H1 (cell line): ENCODE measurements around the gene TIMP4. TPM values are rescaled to one million over a fixed set of nuclear protein-coding genes. Genes with fewer than 3 reads are reported as not detected.

Experiments
- CTCF ChIA-PET: fragments of 300-600 bp; sonication (Branson Sonifier 250); formaldehyde crosslinking; loops from one replicate; lab custom pipeline; 2021; ENCODE audit not compliant: partially characterized antibody; lab: Charles Lee
- POLR2A ChIA-PET: fragments of 300-600 bp; sonication (Branson Sonifier 250); formaldehyde crosslinking; loops from one replicate; lab custom pipeline; 2021; ENCODE audit warnings: inconsistent platforms; ENCODE audit not compliant: partially characterized antibody; lab: Charles Lee
- DNase-seq, 2 experiments: peaks; one replicate each; pipeline versions ENCODE4 v3.0.0 to v3.0.0-alpha.2; 2010 to 2022; ENCODE audit warnings: low spot score in 2 of 2, low read depth in 1 of 2, mixed read lengths in 1 of 2
- FAIRE-seq: peaks from 2 replicates; lab custom pipeline; 2011; peaks lifted over from hg19 to GRCh38; lab: Jason Lieb, UNC
- H2AFZ ChIP-seq: 2 replicates; pipeline ENCODE4 v1.8.1; 2012; ENCODE audit warnings: low read length, inconsistent platforms
- H2AK5ac ChIP-seq: 2 replicates; pipeline ENCODE4 v1.6.1; 2013; ENCODE audit warnings: low read depth, low read length
- H2BK120ac ChIP-seq: replicated peaks from 2 replicates; pipeline ENCODE3; 2013; ENCODE audit warnings: low read depth, low read length, inconsistent platforms
- H2BK12ac ChIP-seq: 2 replicates; pipeline ENCODE4 v1.6.1; 2013; ENCODE audit warnings: low read depth, low read length
- H2BK15ac ChIP-seq: 2 replicates; pipeline ENCODE4 v1.6.1; 2013; ENCODE audit warnings: low read length
- H2BK20ac ChIP-seq: 2 replicates; pipeline ENCODE4 v1.6.1; 2013; ENCODE audit warnings: low read length
- H2BK5ac ChIP-seq: 2 replicates; pipeline ENCODE4 v1.6.1; 2013; ENCODE audit warnings: low read depth, low read length
- H3K14ac ChIP-seq: 2 replicates; pipeline ENCODE4 v1.6.1; 2013; ENCODE audit warnings: inconsistent platforms; ENCODE audit not compliant: insufficient read length
- H3K18ac ChIP-seq: 2 replicates; pipeline ENCODE4 v1.6.1; 2013; ENCODE audit warnings: low read length; ENCODE audit errors: extremely low read depth
- H3K23ac ChIP-seq: 2 replicates; pipeline ENCODE4 v1.6.1; 2013; ENCODE audit warnings: inconsistent platforms; ENCODE audit not compliant: insufficient read length
- H3K23me2 ChIP-seq: 2 replicates; pipeline ENCODE4 v1.6.1; 2013; ENCODE audit warnings: low read depth, low read length
- H3K27ac ChIP-seq: 2 replicates; pipeline ENCODE4 v1.6.1; 2011; ENCODE audit warnings: low read depth, low read length, inconsistent platforms
- H3K27me3 ChIP-seq, 4 experiments: replicated peaks in 1 of 4; 1 replicate in 1 of 4; 2 replicates in 3 of 4; pipeline versions ENCODE4 v1.6.1 to v1.8.1; 2011 to 2013; ENCODE audit warnings: low read length in 3 of 4, mild to moderate bottlenecking in 3 of 4, inconsistent platforms in 2 of 4, mixed read lengths in 2 of 4, moderate library complexity in 1 of 4; ENCODE audit not compliant: control insufficient read depth in 3 of 4, insufficient read depth in 3 of 4; ENCODE audit errors: extremely low read depth in 1 of 4
- H3K36me3 ChIP-seq, 4 experiments: 2 replicates each; pipeline versions ENCODE4 v1.6.1 to v1.8.1; 2011 to 2013; ENCODE audit warnings: mild to moderate bottlenecking in 4 of 4, low read length in 3 of 4, moderate library complexity in 2 of 4, control low read depth in 1 of 4, inconsistent platforms in 1 of 4; ENCODE audit not compliant: insufficient read depth in 4 of 4, control insufficient read depth in 2 of 4
- H3K4ac ChIP-seq: replicated peaks from 2 replicates; pipeline ENCODE3; 2013; ENCODE audit warnings: low read length, low read depth, mixed read lengths, inconsistent platforms; ENCODE audit not compliant: insufficient read length
- H3K4me1 ChIP-seq, 4 experiments: replicated peaks in 1 of 4; 1 replicate in 1 of 4; 2 replicates in 3 of 4; pipeline versions ENCODE4 v1.6.1 to v1.8.1; 2011 to 2013; ENCODE audit warnings: low read length in 3 of 4, inconsistent platforms in 2 of 4, mixed read lengths in 1 of 4; ENCODE audit not compliant: insufficient read depth in 4 of 4, control insufficient read depth in 3 of 4
- H3K4me2 ChIP-seq, 2 experiments: 2 replicates each; pipeline versions ENCODE4 v1.6.1 to v1.8.1; 2011 to 2013; ENCODE audit warnings: low read depth in 2 of 2, low read length in 2 of 2, control low read depth in 1 of 2, inconsistent platforms in 1 of 2, mild to moderate bottlenecking in 1 of 2; ENCODE audit not compliant: insufficient read depth in 1 of 2
- H3K4me3 ChIP-seq, 4 experiments: fragments of 200-600, 300-600 bp in 1 of 4; sonication (generic), shearing (Covaris generic), sonication (Bioruptor Twin) in 1 of 4; 2 replicates each; pipeline versions ENCODE4 v1.5.1 to v1.8.1; 2011 to 2016; ENCODE audit warnings: low read length in 4 of 4, low read depth in 3 of 4, control low read depth in 2 of 4, inconsistent platforms in 2 of 4, mild to moderate bottlenecking in 2 of 4, mixed read lengths in 1 of 4, moderate library complexity in 1 of 4; ENCODE audit not compliant: insufficient read depth in 2 of 4; ENCODE audit errors: extremely low read depth in 1 of 4
- H3K56ac ChIP-seq: replicated peaks from 2 replicates; pipeline ENCODE3; 2013; ENCODE audit warnings: low read depth, mild to moderate bottlenecking, mixed read lengths, low read length, inconsistent platforms; ENCODE audit not compliant: insufficient read length
- H3K79me1 ChIP-seq: 2 replicates; pipeline ENCODE4 v1.6.1; 2013; ENCODE audit warnings: low read depth, low read length, control low read depth
- H3K79me2 ChIP-seq, 2 experiments: 2 replicates each; pipeline versions ENCODE4 v1.6.1 to v1.8.1; 2012 to 2013; ENCODE audit warnings: low read length in 2 of 2, mild to moderate bottlenecking in 2 of 2, inconsistent platforms in 1 of 2; ENCODE audit not compliant: insufficient read depth in 2 of 2, control insufficient read depth in 1 of 2
- H3K9ac ChIP-seq, 4 experiments: replicated peaks in 1 of 4; 1 replicate in 1 of 4; 2 replicates in 3 of 4; pipeline versions ENCODE4 v1.6.1 to v1.8.1; 2011 to 2013; ENCODE audit warnings: low read depth in 3 of 4, low read length in 3 of 4, control low read depth in 2 of 4, mild to moderate bottlenecking in 2 of 4, moderate library complexity in 2 of 4, inconsistent platforms in 1 of 4; ENCODE audit errors: extremely low read depth in 1 of 4
- H3K9me3 ChIP-seq, 2 experiments: 2 replicates each; pipeline versions ENCODE4 v1.6.1 to v1.8.1; 2012 to 2013; ENCODE audit warnings: mild to moderate bottlenecking in 2 of 2, moderate library complexity in 2 of 2, control low read depth in 1 of 2, inconsistent platforms in 1 of 2, low read depth in 1 of 2, low read length in 1 of 2, mixed read lengths in 1 of 2; ENCODE audit not compliant: insufficient read depth in 2 of 2
- H4K20me1 ChIP-seq, 2 experiments: replicated peaks in 1 of 2; 2 replicates each; pipeline versions ENCODE3 to v1.8.1; 2011 to 2013; ENCODE audit warnings: inconsistent platforms in 2 of 2, low read length in 2 of 2, mild to moderate bottlenecking in 1 of 2; ENCODE audit not compliant: insufficient read depth in 2 of 2, control insufficient read depth in 1 of 2
- H4K5ac ChIP-seq: 2 replicates; pipeline ENCODE4 v1.6.1; 2013; ENCODE audit warnings: low read length, low read depth, mixed read lengths, inconsistent platforms; ENCODE audit not compliant: insufficient read length
- H4K8ac ChIP-seq: 2 replicates; pipeline ENCODE4 v1.8.0; 2013; ENCODE audit warnings: mild to moderate bottlenecking, moderate library complexity, low read length, inconsistent platforms; ENCODE audit not compliant: insufficient read depth; ENCODE audit errors: extremely low read depth
- H4K91ac ChIP-seq: replicated peaks from 2 replicates; pipeline ENCODE3; 2013; ENCODE audit warnings: low read length, mixed read lengths, inconsistent platforms; ENCODE audit not compliant: insufficient read length
- ATF3 ChIP-seq: IDR thresholded peaks from 2 replicates; pipeline ENCODE4 v1.6.1; 2011; ENCODE audit warnings: low read depth, mild to moderate bottlenecking, low read length; ENCODE audit not compliant: insufficient read depth
- BRCA1 ChIP-seq: IDR thresholded peaks from 2 replicates; pipeline ENCODE4 v1.6.1; 2012; ENCODE audit warnings: low read depth, low read length, improper control_type of control experiment
- CBX8 ChIP-seq: fragments of 300-800, 300-1000 bp; sonication (generic); IDR thresholded peaks from 2 replicates; pipeline ENCODE4 v1.7.1; 2016; ENCODE audit warnings: low read depth, low read length, borderline replicate concordance
- CHD1 ChIP-seq: IDR thresholded peaks from 2 replicates; pipeline ENCODE4 v1.6.1; 2012; ENCODE audit warnings: low read depth, low read length, improper control_type of control experiment
- CTBP2 ChIP-seq: IDR thresholded peaks from 2 replicates; pipeline ENCODE4 v1.7.0; 2011; ENCODE audit warnings: borderline replicate concordance, mild to moderate bottlenecking, moderate library complexity, mixed read lengths, low read length; ENCODE audit not compliant: insufficient read depth, insufficient read length
- EZH2 ChIP-seq: fragments of 200-600 bp; sonication (generic); IDR thresholded peaks from 2 replicates; pipeline ENCODE4 v1.7.1; 2012; ENCODE audit warnings: low read depth, mild to moderate bottlenecking, moderate library complexity, low read length, inconsistent platforms; ENCODE audit not compliant: severe bottlenecking
- KDM1A ChIP-seq: fragments of 200-600, 300-600 bp; sonication (generic); IDR thresholded peaks from 2 replicates; pipeline ENCODE4 v1.7.1; 2016; ENCODE audit warnings: mild to moderate bottlenecking, low read length, borderline replicate concordance
- KDM5A ChIP-seq: fragments of 200-600 bp; IDR thresholded peaks from 2 replicates; pipeline ENCODE4 v1.7.1; 2012; ENCODE audit warnings: mild to moderate bottlenecking, low read length, inconsistent platforms, mixed read lengths
- POLR2AphosphoS5 ChIP-seq: IDR thresholded peaks from 2 replicates; pipeline ENCODE4 v1.6.1; 2011; ENCODE audit warnings: low read depth, low read length
- RBBP5 ChIP-seq: IDR thresholded peaks from 2 replicates; pipeline ENCODE4 v1.7.1; 2012; ENCODE audit warnings: low read depth, mild to moderate bottlenecking, inconsistent platforms, low read length, moderate library complexity, borderline replicate concordance
- TAF1 ChIP-seq: IDR thresholded peaks from 2 replicates; pipeline ENCODE4 v1.6.1; 2011; ENCODE audit warnings: mild to moderate bottlenecking, low read depth, low read length
- TAF7 ChIP-seq: optimal IDR thresholded peaks from 2 replicates; pipeline ENCODE3; 2011; ENCODE audit warnings: low read depth, mild to moderate bottlenecking, inconsistent platforms, low read length, moderate library complexity, borderline replicate concordance
- USF2 ChIP-seq: IDR thresholded peaks from 2 replicates; pipeline ENCODE4 v1.6.1; 2011; ENCODE audit warnings: low read length, improper control_type of control experiment
- WGBS, 2 experiments: shearing (Covaris generic) in 1 of 2; methylation state at CpG; one replicate each; pipeline versions ENCODE4 v1.1.6 to v1.1.7; 2013 to 2015; ENCODE audit warnings: low lambda C conversion rate in 2 of 2, mixed read lengths in 2 of 2, inconsistent platforms in 1 of 2, low coverage in 1 of 2, missing lambda C conversion rate in 1 of 2; ENCODE audit not compliant: insufficient replicate concordance in 2 of 2, insufficient coverage in 1 of 2, insufficient read length in 1 of 2; ENCODE audit errors: extremely low coverage in 1 of 2, missing lambda C conversion rate in 1 of 2; 5-methylcytosine and 5-hydroxymethylcytosine counted together
- polyA plus RNA-seq, 7 experiments: library from polyadenylated mRNA; depleted of rRNA in 3 of 7; stranded (reverse) in 5 of 7; unstranded in 2 of 7; fragments of >200 nt in 5 of 7; fragments of 200-250 nt in 2 of 7; gene quantifications; 1 replicate in 5 of 7; 2 replicates in 1 of 7; 4 replicates in 1 of 7; pipeline versions ENCODE4 v1.2.1 to v1.2.3, GENCODE V29; 2011 to 2013; ENCODE audit warnings: missing spikeins in 2 of 7, mixed read lengths in 2 of 7
- total RNA-seq: library from RNA; stranded (reverse); fragmentation: NEBNext Ultra II Directional; extraction: Animal tissue kit (Norgen Biotek cat#: 25700); gene quantifications from 2 replicates; pipeline ENCODE4 v1.2.1, GENCODE V29; 2021

TIMP4 gene
- total and polyA plus RNA-seq, 2 of the 8 experiments (the other 6 are each of a cell fraction or from before 2014, with no cell fraction given): 5.1 to 8.7 TPM

GRCh38 chr3:12142476-12142875, 16.2 kb downstream of the TIMP4 start:
- no peaks in the 10 kb centered on the region for H3K79me1 ChIP-seq
- no peak overlapping the region for H2BK5ac ChIP-seq
- H3K4ac ChIP-seq: no peak overlapping the region
- H4K91ac ChIP-seq: no peak overlapping the region
- no peaks in the 10 kb centered on the region for H3K36me3 ChIP-seq
- no peak overlapping the region for H2BK12ac ChIP-seq
- no peak overlapping the region for H3K27ac ChIP-seq
- H3K18ac ChIP-seq: no peak overlapping the region
- no peak overlapping the region for H2BK120ac ChIP-seq
- no peaks in the 10 kb centered on the region for H3K9me3 ChIP-seq
- H4K20me1 ChIP-seq: no peaks in the 10 kb centered on the region
- no peaks in the 10 kb centered on the region for H3K79me2 ChIP-seq
- no peak overlapping the region for H4K5ac ChIP-seq
- FAIRE-seq: no peak
- no peak for DNase-seq
- no peak overlapping the region for H3K14ac ChIP-seq
- H2AFZ ChIP-seq: no peak overlapping the region
- 91% methylated on average over 4 of the region's 4 CpGs; no CpG with 5 or more reads in 1 of the 2 experiments for WGBS, 2 experiments
- H3K4me2 ChIP-seq: no peak overlapping the region
- no peak overlapping the region for H3K56ac ChIP-seq
- ChIA-PET CTCF (interaction anchor here (1.2 to 37.6 kb wide), 7 partner anchors 7 to 337 kb away, joined by 4 to 651 read pairs (median 7); no protein-coding TSS in a partner anchor), POLR2A (no interaction called here)
- no peaks in the 10 kb centered on the region for H3K23me2 ChIP-seq
- no peak overlapping the region for H4K8ac ChIP-seq
- H3K9ac ChIP-seq: no peak overlapping the region
- H2AK5ac ChIP-seq: no peak overlapping the region
- H2BK20ac ChIP-seq: no peak overlapping the region
- no peak overlapping the region for H3K23ac ChIP-seq
- H3K27me3 ChIP-seq: no peaks in the 10 kb centered on the region
- no peak overlapping the region for H3K4me3 ChIP-seq
- H3K4me1 ChIP-seq: no peaks in the 10 kb centered on the region
- H2BK15ac ChIP-seq: no peak overlapping the region
- TF ChIP-seq ATF3: no peak
- TF ChIP-seq USF2: no peak
- TF ChIP-seq EZH2: no peak
- TF ChIP-seq CTBP2: no peak
- TF ChIP-seq TAF7: no peak
- TF ChIP-seq CBX8: no peak
- no peak for TF ChIP-seq POLR2AphosphoS5
- no peak for TF ChIP-seq RBBP5
- no peak for TF ChIP-seq BRCA1
- no peak for TF ChIP-seq KDM1A
- TF ChIP-seq KDM5A: no peak
- TF ChIP-seq TAF1: no peak
- TF ChIP-seq CHD1: no peak
